ENCODE results near the gene PPP1R13B. TPM values are rescaled to one million over a fixed set of nuclear protein-coding genes. Genes with fewer than 3 reads are reported as not detected.

PPP1R13B gene
- total and polyA plus RNA-seq, 2 experiments from 2014 or later, result 2.0 to 8.5 TPM

GRCh38 chr14:103803661-103804060, 43.7 kb downstream of the PPP1R13B start:
- Mint-ChIP-seq H3K27ac (no peak overlapping the region), H3K27me3 (ENCODE audit: insufficient read depth, low read depth, poor library complexity) (peaks cover 1% of the 10 kb centered on the region), H3K9me3 (no peaks in the 10 kb centered on the region; the same call in 2 of the 3 replicates), H3K36me3 (ENCODE audit: low read depth) (no peaks in the 10 kb centered on the region), H3K4me3 (no peak overlapping the region), H3K4me1 (peaks cover 14% of the 10 kb centered on the region)
- peaks cover 8% of the 10 kb centered on the region for H3K4me1 ChIP-seq (ENCODE audit: insufficient read depth)
- H3K79me2 ChIP-seq (replicated peaks; ENCODE audit: insufficient read depth), result no peaks in the 10 kb centered on the region
- H3K9me2 ChIP-seq (ENCODE audit: insufficient read depth), result no peaks in the 10 kb centered on the region
- ATAC-seq, result no peak
- no peaks in the 10 kb centered on the region for H4K20me1 ChIP-seq (replicated peaks; ENCODE audit: insufficient read depth)
- no peaks in the 10 kb centered on the region for H3K36me3 ChIP-seq (ENCODE audit: insufficient read depth)
- H2AFZ ChIP-seq, result no peak overlapping the region
- H3K4me2 ChIP-seq, result no peak overlapping the region
- TF ChIP-seq ZNF331 (CRISPR knock-in tag; IDR thresholded peaks at IDR 0.05; ENCODE audit: low read depth) (no peak), ETS1 (IDR thresholded peaks at IDR 0.05) (no peak), STAT1 (IDR thresholded peaks at IDR 0.05; ENCODE audit: unreplicated experiment) (no peak), NANOG (IDR thresholded peaks at IDR 0.05; ENCODE audit: borderline replicate concordance) (no peak), EZH2phosphoT487 (IDR thresholded peaks at IDR 0.05; ENCODE audit: unreplicated experiment) (no peak), CTCF (conservative IDR thresholded peaks at IDR 0.05; ENCODE audit: low read depth in 2 of 2) (no peak)
- no peak for DNase-seq (ENCODE audit: low spot score)
- no peak overlapping the region for H3K27ac ChIP-seq (ENCODE audit: low read depth)
- no peak overlapping the region for H3K4me3 ChIP-seq
- no peaks in the 10 kb centered on the region for H3K27me3 ChIP-seq (ENCODE audit: insufficient read depth)
- H3F3A ChIP-seq (replicated peaks; ENCODE audit: low read depth), result no peaks in the 10 kb centered on the region

GRCh38 chr14:103802356-103802755, 45.0 kb downstream of the PPP1R13B start:
- no peaks in the 10 kb centered on the region for H3K79me2 ChIP-seq (replicated peaks; ENCODE audit: insufficient read depth)
- H3K36me3 Mint-ChIP-seq (ENCODE audit: low read depth), result no peaks in the 10 kb centered on the region
- H3K4me1 ChIP-seq (ENCODE audit: insufficient read depth), result peaks cover 8% of the 10 kb centered on the region
- H2AFZ ChIP-seq, result no peak overlapping the region
- H3K4me1 Mint-ChIP-seq, result peaks cover 14% of the 10 kb centered on the region
- H3K9me3 Mint-ChIP-seq, result no peaks in the 10 kb centered on the region; the same call in 2 of the 3 replicates
- H3K27me3 ChIP-seq (ENCODE audit: insufficient read depth), result no peaks in the 10 kb centered on the region
- H4K20me1 ChIP-seq (replicated peaks; ENCODE audit: insufficient read depth), result no peaks in the 10 kb centered on the region
- no peak for DNase-seq (ENCODE audit: low spot score)
- no peaks in the 10 kb centered on the region for H3K36me3 ChIP-seq (ENCODE audit: insufficient read depth)
- peak overlapping the region; percentile 45; the same call in 1 of the 2 replicates for H3K27ac Mint-ChIP-seq
- peaks cover 1% of the 10 kb centered on the region for H3K27me3 Mint-ChIP-seq (ENCODE audit: insufficient read depth, low read depth, poor library complexity)
- no peak overlapping the region for H3K27ac ChIP-seq (ENCODE audit: low read depth)
- no peak for ATAC-seq
- no peak overlapping the region for H3K4me3 Mint-ChIP-seq
- TF ChIP-seq NANOG (IDR thresholded peaks at IDR 0.05; ENCODE audit: borderline replicate concordance) (no peak), ETS1 (IDR thresholded peaks at IDR 0.05) (no peak), EZH2phosphoT487 (IDR thresholded peaks at IDR 0.05; ENCODE audit: unreplicated experiment) (no peak), POLR2AphosphoS5 (IDR thresholded peaks at IDR 0.05; ENCODE audit: low read depth) (no peak), CREB1 (CRISPR knock-in tag; IDR thresholded peaks at IDR 0.05; ENCODE audit: low read depth) (no peak), REST (IDR thresholded peaks at IDR 0.05; ENCODE audit: unreplicated experiment) (no peak), STAT1 (IDR thresholded peaks at IDR 0.05; ENCODE audit: unreplicated experiment) (no peak), ZNF331 (CRISPR knock-in tag; IDR thresholded peaks at IDR 0.05; ENCODE audit: low read depth) (no peak), EZH2 (IDR thresholded peaks at IDR 0.05; ENCODE audit: low read depth, unreplicated experiment) (no peak), JUNB (IDR thresholded peaks at IDR 0.05; ENCODE audit: unreplicated experiment) (no peak)
- no peak overlapping the region for H3K4me3 ChIP-seq
- H3K4me2 ChIP-seq, result no peak overlapping the region
- no peaks in the 10 kb centered on the region for H3K9me2 ChIP-seq (ENCODE audit: insufficient read depth)
- H3F3A ChIP-seq (replicated peaks; ENCODE audit: low read depth), result no peaks in the 10 kb centered on the region

Measured in GM23338 (cell line).